Measurements from ENCODE around the gene DRAP1. TPM values are rescaled to one million over a fixed set of nuclear protein-coding genes. Genes with fewer than 3 reads are reported as not detected.

The DRAP1 gene
- total and polyA plus RNA-seq, 9 of the 15 experiments (the other 6 are each of a cell fraction or from before 2014, with no cell fraction given) = 9.6 to 200 (median 92.9) TPM

DNA sequence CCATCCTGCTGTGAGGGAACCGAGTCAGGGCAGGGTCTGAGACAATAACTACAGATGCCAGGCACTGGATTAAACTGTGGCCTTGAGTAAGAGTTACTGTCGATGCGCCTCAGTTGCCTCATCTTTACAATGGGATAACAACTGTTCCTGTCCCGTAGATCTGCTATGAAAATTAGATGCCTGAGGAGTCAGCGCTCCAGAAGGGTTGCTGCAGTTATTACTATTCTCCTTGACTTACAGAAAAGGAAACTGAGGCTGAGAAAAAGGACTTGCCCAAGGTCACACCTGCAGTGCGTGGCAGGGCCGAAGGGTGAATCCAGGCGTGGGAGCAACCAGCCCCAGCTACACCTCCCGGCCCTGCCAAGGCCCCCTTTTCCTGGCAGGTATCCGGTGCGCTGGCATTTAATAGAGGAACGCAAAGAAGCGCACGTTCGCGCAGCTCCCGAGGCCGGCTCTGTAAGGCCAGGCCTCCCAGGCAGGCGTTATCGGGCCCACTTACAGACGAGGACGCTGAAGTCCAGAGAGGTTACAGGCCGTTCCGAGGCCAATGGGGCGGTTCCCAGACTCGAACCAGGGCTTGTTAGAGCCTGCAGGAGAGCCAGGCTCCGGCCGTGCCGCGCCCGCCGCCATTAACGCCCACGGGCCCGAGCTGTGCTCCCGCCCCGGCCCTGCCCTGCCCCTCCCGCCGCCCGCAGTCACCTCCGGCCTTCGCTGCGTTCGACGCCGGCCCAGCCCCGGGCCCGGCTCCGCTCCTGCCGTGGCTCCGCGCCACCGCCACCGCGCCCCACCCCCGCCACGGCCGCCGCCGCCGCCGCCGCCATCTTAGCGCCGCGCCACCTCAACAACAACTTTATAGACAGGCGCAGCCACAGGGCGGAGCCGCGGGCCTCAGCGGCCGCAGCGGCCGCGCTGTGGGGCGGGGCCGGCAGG lies 750 bp upstream of the DRAP1 start, which contains the start of gene C11orf68 (continued):
- TF ChIP-seq RBFOX2 (IDR thresholded peaks at IDR 0.05; ENCODE audit: low read depth, low read length) = peak; percentile 84
- no peak for TF ChIP-seq ETS2 (tag; IDR thresholded peaks at IDR 0.05; ENCODE audit: borderline replicate concordance, poor library complexity, severe bottlenecking)
- TF ChIP-seq, protein P1, sequence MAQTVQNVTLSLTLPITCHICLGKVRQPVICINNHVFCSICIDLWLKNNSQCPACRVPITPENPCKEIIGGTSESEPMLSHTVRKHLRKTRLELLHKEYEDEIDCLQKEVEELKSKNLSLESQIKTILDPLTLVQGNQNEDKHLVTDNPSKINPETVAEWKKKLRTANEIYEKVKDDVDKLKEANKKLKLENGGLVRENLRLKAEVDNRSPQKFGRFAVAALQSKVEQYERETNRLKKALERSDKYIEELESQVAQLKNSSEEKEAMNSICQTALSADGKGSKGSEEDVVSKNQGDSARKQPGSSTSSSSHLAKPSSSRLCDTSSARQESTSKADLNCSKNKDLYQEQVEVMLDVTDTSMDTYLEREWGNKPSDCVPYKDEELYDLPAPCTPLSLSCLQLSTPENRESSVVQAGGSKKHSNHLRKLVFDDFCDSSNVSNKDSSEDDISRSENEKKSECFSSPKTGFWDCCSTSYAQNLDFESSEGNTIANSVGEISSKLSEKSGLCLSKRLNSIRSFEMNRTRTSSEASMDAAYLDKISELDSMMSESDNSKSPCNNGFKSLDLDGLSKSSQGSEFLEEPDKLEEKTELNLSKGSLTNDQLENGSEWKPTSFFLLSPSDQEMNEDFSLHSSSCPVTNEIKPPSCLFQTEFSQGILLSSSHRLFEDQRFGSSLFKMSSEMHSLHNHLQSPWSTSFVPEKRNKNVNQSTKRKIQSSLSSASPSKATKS (CRISPR knock-in tag; IDR thresholded peaks at IDR 0.05) = no peak
- no peak for TF ChIP-seq LEF1 (IDR thresholded peaks at IDR 0.05)
- TF ChIP-seq, protein P2, sequence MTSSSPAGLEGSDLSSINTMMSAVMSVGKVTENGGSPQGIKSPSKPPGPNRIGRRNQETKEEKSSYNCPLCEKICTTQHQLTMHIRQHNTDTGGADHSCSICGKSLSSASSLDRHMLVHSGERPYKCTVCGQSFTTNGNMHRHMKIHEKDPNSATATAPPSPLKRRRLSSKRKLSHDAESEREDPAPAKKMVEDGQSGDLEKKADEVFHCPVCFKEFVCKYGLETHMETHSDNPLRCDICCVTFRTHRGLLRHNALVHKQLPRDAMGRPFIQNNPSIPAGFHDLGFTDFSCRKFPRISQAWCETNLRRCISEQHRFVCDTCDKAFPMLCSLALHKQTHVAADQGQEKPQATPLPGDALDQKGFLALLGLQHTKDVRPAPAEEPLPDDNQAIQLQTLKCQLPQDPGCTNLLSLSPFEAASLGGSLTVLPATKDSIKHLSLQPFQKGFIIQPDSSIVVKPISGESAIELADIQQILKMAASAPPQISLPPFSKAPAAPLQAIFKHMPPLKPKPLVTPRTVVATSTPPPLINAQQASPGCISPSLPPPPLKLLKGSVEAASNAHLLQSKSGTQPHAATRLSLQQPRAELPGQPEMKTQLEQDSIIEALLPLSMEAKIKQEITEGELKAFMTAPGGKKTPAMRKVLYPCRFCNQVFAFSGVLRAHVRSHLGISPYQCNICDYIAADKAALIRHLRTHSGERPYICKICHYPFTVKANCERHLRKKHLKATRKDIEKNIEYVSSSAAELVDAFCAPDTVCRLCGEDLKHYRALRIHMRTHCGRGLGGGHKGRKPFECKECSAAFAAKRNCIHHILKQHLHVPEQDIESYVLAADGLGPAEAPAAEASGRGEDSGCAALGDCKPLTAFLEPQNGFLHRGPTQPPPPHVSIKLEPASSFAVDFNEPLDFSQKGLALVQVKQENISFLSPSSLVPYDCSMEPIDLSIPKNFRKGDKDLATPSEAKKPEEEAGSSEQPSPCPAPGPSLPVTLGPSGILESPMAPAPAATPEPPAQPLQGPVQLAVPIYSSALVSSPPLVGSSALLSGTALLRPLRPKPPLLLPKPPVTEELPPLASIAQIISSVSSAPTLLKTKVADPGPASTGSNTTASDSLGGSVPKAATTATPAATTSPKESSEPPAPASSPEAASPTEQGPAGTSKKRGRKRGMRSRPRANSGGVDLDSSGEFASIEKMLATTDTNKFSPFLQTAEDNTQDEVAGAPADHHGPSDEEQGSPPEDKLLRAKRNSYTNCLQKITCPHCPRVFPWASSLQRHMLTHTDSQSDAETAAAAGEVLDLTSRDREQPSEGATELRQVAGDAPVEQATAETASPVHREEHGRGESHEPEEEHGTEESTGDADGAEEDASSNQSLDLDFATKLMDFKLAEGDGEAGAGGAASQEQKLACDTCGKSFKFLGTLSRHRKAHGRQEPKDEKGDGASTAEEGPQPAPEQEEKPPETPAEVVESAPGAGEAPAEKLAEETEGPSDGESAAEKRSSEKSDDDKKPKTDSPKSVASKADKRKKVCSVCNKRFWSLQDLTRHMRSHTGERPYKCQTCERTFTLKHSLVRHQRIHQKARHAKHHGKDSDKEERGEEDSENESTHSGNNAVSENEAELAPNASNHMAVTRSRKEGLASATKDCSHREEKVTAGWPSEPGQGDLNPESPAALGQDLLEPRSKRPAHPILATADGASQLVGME (CRISPR knock-in tag; IDR thresholded peaks at IDR 0.05) = no peak
- TF ChIP-seq NR3C1 (CRISPR knock-in tag; IDR thresholded peaks at IDR 0.05) = no peak
- TF ChIP-seq, protein P3, sequence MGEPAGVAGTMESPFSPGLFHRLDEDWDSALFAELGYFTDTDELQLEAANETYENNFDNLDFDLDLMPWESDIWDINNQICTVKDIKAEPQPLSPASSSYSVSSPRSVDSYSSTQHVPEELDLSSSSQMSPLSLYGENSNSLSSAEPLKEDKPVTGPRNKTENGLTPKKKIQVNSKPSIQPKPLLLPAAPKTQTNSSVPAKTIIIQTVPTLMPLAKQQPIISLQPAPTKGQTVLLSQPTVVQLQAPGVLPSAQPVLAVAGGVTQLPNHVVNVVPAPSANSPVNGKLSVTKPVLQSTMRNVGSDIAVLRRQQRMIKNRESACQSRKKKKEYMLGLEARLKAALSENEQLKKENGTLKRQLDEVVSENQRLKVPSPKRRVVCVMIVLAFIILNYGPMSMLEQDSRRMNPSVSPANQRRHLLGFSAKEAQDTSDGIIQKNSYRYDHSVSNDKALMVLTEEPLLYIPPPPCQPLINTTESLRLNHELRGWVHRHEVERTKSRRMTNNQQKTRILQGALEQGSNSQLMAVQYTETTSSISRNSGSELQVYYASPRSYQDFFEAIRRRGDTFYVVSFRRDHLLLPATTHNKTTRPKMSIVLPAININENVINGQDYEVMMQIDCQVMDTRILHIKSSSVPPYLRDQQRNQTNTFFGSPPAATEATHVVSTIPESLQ (CRISPR knock-in tag; IDR thresholded peaks at IDR 0.05) = no peak; the same call in 1 of the 2 replicates
- TF ChIP-seq ZNF707 (CRISPR knock-in tag; conservative IDR thresholded peaks at IDR 0.05) = no peak
- TF ChIP-seq ZEB2 (IDR thresholded peaks at IDR 0.05) = no peak
- TF ChIP-seq ZBTB7A (IDR thresholded peaks at IDR 0.05; ENCODE audit: borderline replicate concordance, control insufficient read depth, low read depth, low read length) = no peak
- no peak for TF ChIP-seq SLC30A9 (CRISPR knock-in tag; IDR thresholded peaks at IDR 0.05)
- TF ChIP-seq ZNF408 (CRISPR knock-in tag; IDR thresholded peaks at IDR 0.05; ENCODE audit: low read depth) = no peak
- TF ChIP-seq, protein P4, sequence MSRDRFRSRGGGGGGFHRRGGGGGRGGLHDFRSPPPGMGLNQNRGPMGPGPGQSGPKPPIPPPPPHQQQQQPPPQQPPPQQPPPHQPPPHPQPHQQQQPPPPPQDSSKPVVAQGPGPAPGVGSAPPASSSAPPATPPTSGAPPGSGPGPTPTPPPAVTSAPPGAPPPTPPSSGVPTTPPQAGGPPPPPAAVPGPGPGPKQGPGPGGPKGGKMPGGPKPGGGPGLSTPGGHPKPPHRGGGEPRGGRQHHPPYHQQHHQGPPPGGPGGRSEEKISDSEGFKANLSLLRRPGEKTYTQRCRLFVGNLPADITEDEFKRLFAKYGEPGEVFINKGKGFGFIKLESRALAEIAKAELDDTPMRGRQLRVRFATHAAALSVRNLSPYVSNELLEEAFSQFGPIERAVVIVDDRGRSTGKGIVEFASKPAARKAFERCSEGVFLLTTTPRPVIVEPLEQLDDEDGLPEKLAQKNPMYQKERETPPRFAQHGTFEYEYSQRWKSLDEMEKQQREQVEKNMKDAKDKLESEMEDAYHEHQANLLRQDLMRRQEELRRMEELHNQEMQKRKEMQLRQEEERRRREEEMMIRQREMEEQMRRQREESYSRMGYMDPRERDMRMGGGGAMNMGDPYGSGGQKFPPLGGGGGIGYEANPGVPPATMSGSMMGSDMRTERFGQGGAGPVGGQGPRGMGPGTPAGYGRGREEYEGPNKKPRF (IDR thresholded peaks at IDR 0.05; ENCODE audit: low read depth, low read length) = no peak
- TF ChIP-seq KLF6 (CRISPR knock-in tag; IDR thresholded peaks at IDR 0.05; ENCODE audit: borderline replicate concordance) = 0 out of 2 replicates have a peak, but pooled peaks have one; percentile 61
